ENCODE data around the gene PIM3. TPM values are rescaled to one million over a fixed set of nuclear protein-coding genes. Genes with fewer than 3 reads are reported as not detected.

PIM3 gene
- total and polyA plus RNA-seq, 10 of the 15 experiments (the other 5 are each of a cell fraction or from before 2014, with no cell fraction given): 0.31 to 60.8 (median 12.4) TPM

GRCh38 chr22:49929211-49929979, 31.2 kb upstream of the PIM3 start (continued):
- TF ChIP-seq MEF2B (IDR thresholded peaks at IDR 0.05; ENCODE audit: partially characterized antibody, poor library complexity, severe bottlenecking) (no peak), BMI1 (IDR thresholded peaks at IDR 0.05; ENCODE audit: borderline replicate concordance) (no peak)
- TF ChIP-seq, protein P1, sequence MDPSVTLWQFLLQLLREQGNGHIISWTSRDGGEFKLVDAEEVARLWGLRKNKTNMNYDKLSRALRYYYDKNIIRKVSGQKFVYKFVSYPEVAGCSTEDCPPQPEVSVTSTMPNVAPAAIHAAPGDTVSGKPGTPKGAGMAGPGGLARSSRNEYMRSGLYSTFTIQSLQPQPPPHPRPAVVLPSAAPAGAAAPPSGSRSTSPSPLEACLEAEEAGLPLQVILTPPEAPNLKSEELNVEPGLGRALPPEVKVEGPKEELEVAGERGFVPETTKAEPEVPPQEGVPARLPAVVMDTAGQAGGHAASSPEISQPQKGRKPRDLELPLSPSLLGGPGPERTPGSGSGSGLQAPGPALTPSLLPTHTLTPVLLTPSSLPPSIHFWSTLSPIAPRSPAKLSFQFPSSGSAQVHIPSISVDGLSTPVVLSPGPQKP (IDR thresholded peaks at IDR 0.05; ENCODE audit: low read depth, low read length): no peak
- TF ChIP-seq, protein P2, sequence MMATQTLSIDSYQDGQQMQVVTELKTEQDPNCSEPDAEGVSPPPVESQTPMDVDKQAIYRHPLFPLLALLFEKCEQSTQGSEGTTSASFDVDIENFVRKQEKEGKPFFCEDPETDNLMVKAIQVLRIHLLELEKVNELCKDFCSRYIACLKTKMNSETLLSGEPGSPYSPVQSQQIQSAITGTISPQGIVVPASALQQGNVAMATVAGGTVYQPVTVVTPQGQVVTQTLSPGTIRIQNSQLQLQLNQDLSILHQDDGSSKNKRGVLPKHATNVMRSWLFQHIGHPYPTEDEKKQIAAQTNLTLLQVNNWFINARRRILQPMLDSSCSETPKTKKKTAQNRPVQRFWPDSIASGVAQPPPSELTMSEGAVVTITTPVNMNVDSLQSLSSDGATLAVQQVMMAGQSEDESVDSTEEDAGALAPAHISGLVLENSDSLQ (IDR thresholded peaks at IDR 0.05): no peak

DNA sequence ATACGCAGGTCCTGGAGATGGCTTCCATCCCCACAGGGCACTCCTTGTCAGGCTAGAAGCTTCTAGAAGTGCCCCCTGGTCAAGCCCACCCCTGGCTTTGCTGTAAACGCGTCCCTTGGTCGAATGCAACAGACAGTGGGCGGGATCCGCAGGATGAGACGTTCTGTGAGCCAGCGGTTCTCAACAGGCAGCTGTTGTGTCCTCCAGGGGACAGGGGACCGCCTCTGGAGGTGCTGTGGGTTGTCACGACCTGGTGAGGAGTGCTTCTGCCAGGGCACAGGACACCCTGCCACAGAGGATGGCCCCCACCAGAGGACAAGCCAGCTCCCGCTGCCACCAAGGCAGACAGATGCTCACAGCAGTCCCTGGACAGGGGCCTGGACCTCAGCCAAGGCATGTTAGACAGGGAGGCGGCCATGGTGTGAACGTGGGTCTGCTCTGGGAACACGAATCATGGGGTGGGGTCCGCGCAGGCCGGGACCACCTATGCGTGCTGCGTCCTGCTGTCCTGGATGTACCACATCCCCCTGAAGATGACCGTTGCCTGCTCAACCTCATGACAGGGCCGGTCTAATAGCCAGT, 30.5 kb upstream of the PIM3 start:
- TF ChIP-seq IKZF2 (IDR thresholded peaks at IDR 0.05): no peak
- 0 out of 2 replicates have a peak, but pooled peaks have one; percentile 0 for TF ChIP-seq ZNF207 (IDR thresholded peaks at IDR 0.05; ENCODE audit: borderline replicate concordance)
- 0 out of 2 replicates have a peak, but pooled peaks have one; percentile 1 for TF ChIP-seq STAT1 (conservative IDR thresholded peaks at IDR 0.05)
- ChIA-PET POLR2A (interaction anchor here (1.2 kb wide), 1 partner anchor 100 kb away, joined by 4 read pairs; no protein-coding TSS in a partner anchor), RAD21 (ENCODE audit: unreplicated experiment) (interaction anchor here (0.7 to 4.7 kb wide), 18 partner anchors 10 to 262 kb away, joined by 3 to 81 read pairs (median 5); no protein-coding TSS in a partner anchor), SMC1A (ENCODE audit: uncharacterized antibody, unreplicated experiment) (interaction anchor here (1.5 to 4.1 kb wide), 6 partner anchors 64 to 168 kb away, joined by 4 to 43 read pairs (median 8); no protein-coding TSS in a partner anchor), CTCF (interaction anchor here (0.8 to 3.2 kb wide), 20 partner anchors 10 to 257 kb away, joined by 3 to 79 read pairs (median 6); partner anchors contain the start of gene IL17REL)
- Histone ChIP-seq H3K9ac (ENCODE audit: control insufficient read depth, insufficient read depth, low read length) (no peak overlapping the region), H3K9me3 (replicated peaks; ENCODE audit: control insufficient read depth, insufficient read depth, low read length) (no peaks in the 10 kb centered on the region), H3K4me2 (ENCODE audit: control insufficient read depth, insufficient read depth) (peak overlapping the region; percentile 93), H2AFZ (ENCODE audit: control insufficient read depth, low read depth, low read length) (peak overlapping the region; percentile 72), H4K20me1 (ENCODE audit: control insufficient read depth, insufficient read depth) (no peaks in the 10 kb centered on the region), H3K4me3 (peak overlapping the region; percentile 28; the same call in 1 of the 2 replicates), H3K4me1 (ENCODE audit: control insufficient read depth, insufficient read depth, low read length) (peaks cover 63% of the 10 kb centered on the region), H3K27me3 (replicated peaks in 1 of 2; ENCODE audit: control insufficient read depth in 2 of 2, insufficient read depth in 2 of 2, low read length in 1 of 2) (no peaks in the 10 kb centered on the region), H3K27ac (ENCODE audit: control insufficient read depth, insufficient read depth) (0 out of 2 replicates have a peak overlapping the region, but pooled peaks have one; percentile 8), H3K79me2 (ENCODE audit: control insufficient read depth, insufficient read depth, low read length) (peaks cover 7% of the 10 kb centered on the region), H3K36me3 (ENCODE audit: control insufficient read depth in 2 of 2, insufficient read depth in 2 of 2, low read length in 1 of 2) (peaks cover 0 to 2% of the 10 kb centered on the region in 2 experiments; a peak in 3 of 4 replicates)
- in situ Hi-C loops (cut with MboI) (loop anchor here (5.0 kb wide), 2 partner anchors 102 to 277 kb away; no protein-coding TSS in a partner anchor), intact Hi-C loops (cut with micrococcal nuclease; ENCODE audit: unreplicated experiment) (loop anchor here (2.0 to 10.0 kb wide), 3 partner anchors 41 to 265 kb away; no protein-coding TSS in a partner anchor)
- ATAC-seq: peak; percentile 1; the same call in 2 of the 3 replicates
- BruUV-seq (replicated peaks): no TSS peak
- 48% methylated on average over 21 of the region's 21 CpGs for WGBS (ENCODE audit: insufficient coverage, insufficient replicate concordance, low lambda C conversion rate, missing lambda C conversion rate)
- DNase-seq (ENCODE audit: low read depth, low spot score): no peak
- no peak for FAIRE-seq
